Measurements from ENCODE around the gene ARMC5. TPM values are rescaled to one million over a fixed set of nuclear protein-coding genes. Genes with fewer than 3 reads are reported as not detected.
"Not testable (repeated sequence)": the region's sequence is repeated elsewhere in the genome, so short reads cannot be mapped to it uniquely, and the experiment has no call there.

The ARMC5 gene
- total RNA-seq, 1 experiment from 2014 or later = 8.8 TPM

DNA sequence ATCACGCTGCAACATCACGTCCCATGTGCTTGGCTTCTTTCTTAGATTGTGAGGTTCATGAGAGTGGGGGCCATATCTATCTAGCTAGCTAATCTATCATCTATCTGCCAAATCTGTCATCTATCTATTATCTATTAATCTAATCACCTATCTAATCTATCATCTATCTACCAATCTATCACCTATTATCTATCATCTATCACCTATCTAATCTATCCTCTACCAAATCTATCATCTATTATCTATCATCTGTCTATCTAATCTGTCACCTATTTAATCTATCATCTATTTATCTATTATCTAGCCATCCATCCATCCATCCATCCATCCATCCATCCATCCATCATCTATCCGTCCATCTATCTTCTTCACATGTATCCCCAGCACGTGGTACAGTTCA is 45.4 kb upstream of the ARMC5 start:
- no peaks in the 10 kb centered on the region for H3K27me3 ChIP-seq (replicated peaks; ENCODE audit: insufficient read depth, low read depth, low read length, poor library complexity)
- POLR2A ChIA-PET (ENCODE audit: low non-redundant PET) = no interaction called here
- H3K4me1 ChIP-seq (ENCODE audit: insufficient read depth, low read length, poor library complexity, severe bottlenecking) = no peaks in the 10 kb centered on the region
- H3K9me3 ChIP-seq (ENCODE audit: low read depth, low read length, poor library complexity, severe bottlenecking) = no peaks in the 10 kb centered on the region
- CTCF ChIA-PET = no interaction called here
- TF ChIP-seq EZH2 (IDR thresholded peaks at IDR 0.05; ENCODE audit: borderline replicate concordance, low read depth, low read length, poor library complexity, severe bottlenecking) = no peak
- TF ChIP-seq, protein P1, sequence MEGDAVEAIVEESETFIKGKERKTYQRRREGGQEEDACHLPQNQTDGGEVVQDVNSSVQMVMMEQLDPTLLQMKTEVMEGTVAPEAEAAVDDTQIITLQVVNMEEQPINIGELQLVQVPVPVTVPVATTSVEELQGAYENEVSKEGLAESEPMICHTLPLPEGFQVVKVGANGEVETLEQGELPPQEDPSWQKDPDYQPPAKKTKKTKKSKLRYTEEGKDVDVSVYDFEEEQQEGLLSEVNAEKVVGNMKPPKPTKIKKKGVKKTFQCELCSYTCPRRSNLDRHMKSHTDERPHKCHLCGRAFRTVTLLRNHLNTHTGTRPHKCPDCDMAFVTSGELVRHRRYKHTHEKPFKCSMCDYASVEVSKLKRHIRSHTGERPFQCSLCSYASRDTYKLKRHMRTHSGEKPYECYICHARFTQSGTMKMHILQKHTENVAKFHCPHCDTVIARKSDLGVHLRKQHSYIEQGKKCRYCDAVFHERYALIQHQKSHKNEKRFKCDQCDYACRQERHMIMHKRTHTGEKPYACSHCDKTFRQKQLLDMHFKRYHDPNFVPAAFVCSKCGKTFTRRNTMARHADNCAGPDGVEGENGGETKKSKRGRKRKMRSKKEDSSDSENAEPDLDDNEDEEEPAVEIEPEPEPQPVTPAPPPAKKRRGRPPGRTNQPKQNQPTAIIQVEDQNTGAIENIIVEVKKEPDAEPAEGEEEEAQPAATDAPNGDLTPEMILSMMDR (conservative IDR thresholded peaks at IDR 0.05; ENCODE audit: low read depth, low read length) = no peak
- intact Hi-C loops (cut with micrococcal nuclease; ENCODE audit: unreplicated experiment) = no loop called here
- H3K4me3 ChIP-seq (ENCODE audit: low read depth, low read length, poor library complexity, severe bottlenecking) = no peak overlapping the region
- H3K36me3 ChIP-seq (ENCODE audit: insufficient read depth, low read length, poor library complexity, severe bottlenecking) = no peaks in the 10 kb centered on the region
- BruUV-seq (replicated peaks) = no TSS peak
- no peak for DNase-seq (ENCODE audit: low spot score)
- H3K27ac ChIP-seq (ENCODE audit: low read depth, low read length, poor library complexity, severe bottlenecking) = no peak overlapping the region

DNA sequence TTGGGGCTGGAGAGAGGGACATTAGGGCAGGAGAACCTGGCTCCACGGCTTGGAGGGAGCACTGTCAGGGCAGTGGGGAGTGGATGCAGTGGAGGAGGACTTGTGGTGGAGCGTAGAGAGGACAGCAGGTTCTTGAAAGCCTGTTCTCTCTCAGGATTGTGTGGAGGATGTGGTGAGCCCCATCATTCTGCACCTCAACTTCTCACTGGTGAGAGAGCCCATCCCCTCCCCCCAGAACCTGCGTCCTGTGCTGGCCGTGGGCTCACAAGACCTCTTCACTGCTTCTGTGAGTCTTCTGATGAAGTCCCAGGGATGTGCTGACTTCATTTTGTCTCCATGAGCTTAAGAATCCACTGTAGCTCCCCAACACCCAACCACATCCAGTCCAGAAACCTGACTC is 44.6 kb upstream of the ARMC5 start:
- no peak overlapping the region for H3K4me3 ChIP-seq (ENCODE audit: low read depth, low read length, poor library complexity, severe bottlenecking)

DNA sequence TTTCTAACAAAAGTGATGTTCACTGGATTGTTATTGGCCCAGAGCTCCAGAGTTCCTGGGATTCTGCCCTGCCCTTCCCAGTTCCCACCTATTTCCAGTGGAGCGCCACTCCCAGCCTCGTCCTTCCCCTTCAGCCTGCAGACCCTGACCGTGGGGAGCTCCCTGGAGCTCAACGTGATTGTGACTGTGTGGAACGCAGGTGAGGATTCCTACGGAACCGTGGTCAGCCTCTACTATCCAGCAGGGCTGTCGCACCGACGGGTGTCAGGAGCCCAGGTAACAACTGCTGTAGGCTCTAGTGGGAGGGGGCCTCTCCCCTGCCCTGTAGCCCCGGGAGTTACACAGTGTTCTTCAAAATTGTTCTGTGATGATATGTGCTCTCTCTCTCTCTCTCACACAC is 42.9 kb upstream of the ARMC5 start:
- CTCF ChIA-PET = no interaction called here
- Histone ChIP-seq H3K4me1 (ENCODE audit: insufficient read depth, low read length, poor library complexity, severe bottlenecking) (no peaks in the 10 kb centered on the region), H3K27me3 (replicated peaks; ENCODE audit: insufficient read depth, low read depth, low read length, poor library complexity) (no peaks in the 10 kb centered on the region), H3K27ac (ENCODE audit: low read depth, low read length, poor library complexity, severe bottlenecking) (no peak overlapping the region), H3K36me3 (ENCODE audit: insufficient read depth, low read length, poor library complexity, severe bottlenecking) (no peaks in the 10 kb centered on the region), H3K9me3 (ENCODE audit: low read depth, low read length, poor library complexity, severe bottlenecking) (no peaks in the 10 kb centered on the region), H3K4me3 (ENCODE audit: low read depth, low read length, poor library complexity, severe bottlenecking) (no peak overlapping the region)
- no peak for DNase-seq (ENCODE audit: low spot score)
- BruUV-seq (replicated peaks) = no TSS peak
- TF ChIP-seq, protein P1 (conservative IDR thresholded peaks at IDR 0.05; ENCODE audit: low read depth, low read length) = no peak
- no peak for TF ChIP-seq EZH2 (IDR thresholded peaks at IDR 0.05; ENCODE audit: borderline replicate concordance, low read depth, low read length, poor library complexity, severe bottlenecking)
- intact Hi-C loops (cut with micrococcal nuclease; ENCODE audit: unreplicated experiment) = no loop called here
- POLR2A ChIA-PET (ENCODE audit: low non-redundant PET) = no interaction called here

More for the DNA sequence above, 44.6 kb upstream of the ARMC5 start:
- intact Hi-C loops (cut with micrococcal nuclease; ENCODE audit: unreplicated experiment) = no loop called here
- Histone ChIP-seq H3K9me3 (ENCODE audit: low read depth, low read length, poor library complexity, severe bottlenecking) (no peaks in the 10 kb centered on the region), H3K27ac (ENCODE audit: low read depth, low read length, poor library complexity, severe bottlenecking) (no peak overlapping the region), H3K27me3 (replicated peaks; ENCODE audit: insufficient read depth, low read depth, low read length, poor library complexity) (no peaks in the 10 kb centered on the region), H3K4me1 (ENCODE audit: insufficient read depth, low read length, poor library complexity, severe bottlenecking) (no peaks in the 10 kb centered on the region), H3K36me3 (ENCODE audit: insufficient read depth, low read length, poor library complexity, severe bottlenecking) (no peaks in the 10 kb centered on the region)
- ChIA-PET POLR2A (ENCODE audit: low non-redundant PET) (no interaction called here), CTCF (no interaction called here)
- no TSS peak for BruUV-seq (replicated peaks)
- no peak for TF ChIP-seq EZH2 (IDR thresholded peaks at IDR 0.05; ENCODE audit: borderline replicate concordance, low read depth, low read length, poor library complexity, severe bottlenecking)
- TF ChIP-seq, protein P1 (conservative IDR thresholded peaks at IDR 0.05; ENCODE audit: low read depth, low read length) = no peak
- DNase-seq (ENCODE audit: low spot score) = no peak

DNA sequence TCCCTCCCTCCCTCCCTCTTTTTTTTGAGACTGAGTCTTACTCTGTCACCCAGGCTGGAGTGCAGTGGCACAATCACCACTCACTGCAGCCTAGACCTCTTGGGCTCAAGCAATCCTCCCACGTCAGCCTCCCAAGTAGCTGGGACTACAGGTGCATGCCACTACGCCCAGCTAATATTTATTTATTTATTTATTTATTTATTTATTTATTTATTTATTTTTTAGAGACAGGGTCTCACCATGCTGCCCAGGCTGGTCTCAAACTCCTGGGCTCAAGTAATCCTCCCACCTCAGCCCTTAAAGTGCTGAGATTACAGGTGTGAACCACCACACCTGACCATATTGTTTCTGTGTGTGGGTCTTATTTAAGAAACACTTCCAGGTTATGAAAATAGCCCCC is 42.3 kb upstream of the ARMC5 start:
- DNase-seq (ENCODE audit: low spot score); H3K4me3 ChIP-seq (ENCODE audit: low read depth, low read length, poor library complexity, severe bottlenecking); POLR2A ChIA-PET (ENCODE audit: low non-redundant PET); H3K36me3 ChIP-seq (ENCODE audit: insufficient read depth, low read length, poor library complexity, severe bottlenecking); CTCF ChIA-PET; H3K27me3 ChIP-seq (replicated peaks; ENCODE audit: insufficient read depth, low read depth, low read length, poor library complexity); BruUV-seq (replicated peaks); H3K4me1 ChIP-seq (ENCODE audit: insufficient read depth, low read length, poor library complexity, severe bottlenecking); intact Hi-C loops (cut with micrococcal nuclease; ENCODE audit: unreplicated experiment); H3K9me3 ChIP-seq (ENCODE audit: low read depth, low read length, poor library complexity, severe bottlenecking); H3K27ac ChIP-seq (ENCODE audit: low read depth, low read length, poor library complexity, severe bottlenecking): not testable (repeated sequence)

Data from A673 (cell line).